ENCODE measurements around the gene TGDS. TPM values are rescaled to one million over a fixed set of nuclear protein-coding genes. Genes with fewer than 3 reads are reported as not detected.

The TGDS gene
- total RNA-seq, 1 donor from 2014 or later, result 10.8 TPM

Other genes starting within 250 kb of the TGDS start
- 0.13 TPM in 1 of 2 replicates, not detected in the other for gene DCT, start 116.5 kb downstream of the TGDS start, total RNA-seq
- gene GPR180, start 5.7 kb upstream of the TGDS start, total RNA-seq, result 14.4 and 15.9 TPM in 2 replicates
- not detected in 2 replicates for gene SOX21, start 116.4 kb upstream of the TGDS start, total RNA-seq